H9 (cell line): ENCODE measurements around the gene OLIG3. TPM values are rescaled to one million over a fixed set of nuclear protein-coding genes. Genes with fewer than 3 reads are reported as not detected.

Experiments used
- DNase-seq: peaks from one replicate; pipeline ENCODE4 v3.0.0-alpha.2; 2017
- H2AFZ ChIP-seq: one replicate; pipeline ENCODE4 v1.6.1; 2013; ENCODE audit warnings: mild to moderate bottlenecking, low read length, control low read depth, moderate library complexity
- H2AK5ac ChIP-seq: 2 replicates; pipeline ENCODE4 v1.6.1; 2013; ENCODE audit warnings: low read length, control low read depth, mixed read lengths; ENCODE audit not compliant: insufficient read length
- H2BK120ac ChIP-seq: one replicate; pipeline ENCODE4 v1.6.1; 2013; ENCODE audit warnings: low read depth, mild to moderate bottlenecking, low read length, control low read depth, inconsistent platforms; ENCODE audit not compliant: poor library complexity, severe bottlenecking
- H2BK12ac ChIP-seq: 2 replicates; pipeline ENCODE4 v1.6.1; 2013; ENCODE audit warnings: low read length, control low read depth, mixed read lengths, low read depth; ENCODE audit not compliant: insufficient read length
- H2BK15ac ChIP-seq: 2 replicates; pipeline ENCODE4 v1.6.1; 2013; ENCODE audit warnings: low read depth, low read length, control low read depth
- H2BK20ac ChIP-seq: one replicate; pipeline ENCODE4 v1.6.1; 2013; ENCODE audit warnings: low read depth, mild to moderate bottlenecking, low read length, control low read depth, inconsistent platforms; ENCODE audit not compliant: poor library complexity, severe bottlenecking
- H2BK5ac ChIP-seq: 2 replicates; pipeline ENCODE4 v1.6.1; 2013; ENCODE audit warnings: low read length, control low read depth, mixed read lengths; ENCODE audit not compliant: insufficient read length
- H3K14ac ChIP-seq: 2 replicates; pipeline ENCODE4 v1.6.1; 2013; ENCODE audit warnings: low read length, control low read depth; ENCODE audit not compliant: insufficient read depth
- H3K18ac ChIP-seq: 2 replicates; pipeline ENCODE4 v1.6.1; 2013; ENCODE audit warnings: low read depth, mild to moderate bottlenecking, mixed read lengths, low read length, control low read depth; ENCODE audit not compliant: insufficient read length
- H3K23ac ChIP-seq: 2 replicates; pipeline ENCODE4 v1.6.1; 2013; ENCODE audit warnings: low read length, control low read depth, mixed read lengths, low read depth; ENCODE audit not compliant: insufficient read length
- H3K23me2 ChIP-seq: 2 replicates; pipeline ENCODE4 v1.6.1; 2013; ENCODE audit warnings: low read depth, mild to moderate bottlenecking, mixed read lengths, low read length, control low read depth; ENCODE audit not compliant: insufficient read length, poor library complexity, severe bottlenecking
- H3K27ac ChIP-seq: 2 replicates; pipeline ENCODE4 v1.5.1; 2013; ENCODE audit warnings: low read length, control low read depth, mixed read lengths, low read depth; ENCODE audit not compliant: insufficient read length
- H3K27me3 ChIP-seq: 2 replicates; pipeline ENCODE4 v1.6.1; 2013; ENCODE audit warnings: low read length, control low read depth, inconsistent platforms; ENCODE audit not compliant: insufficient read depth
- H3K4ac ChIP-seq: 2 replicates; pipeline ENCODE4 v1.6.1; 2013; ENCODE audit warnings: low read depth, mild to moderate bottlenecking, control low read depth, inconsistent platforms, low read length, moderate library complexity
- H3K4me1 ChIP-seq: 2 replicates; pipeline ENCODE4 v1.6.1; 2013; ENCODE audit warnings: low read length, control low read depth, inconsistent platforms; ENCODE audit not compliant: insufficient read depth
- H3K4me2 ChIP-seq: 2 replicates; pipeline ENCODE4 v1.6.1; 2013; ENCODE audit warnings: low read length, control low read depth, mixed read lengths; ENCODE audit not compliant: insufficient read length, insufficient read depth
- H3K56ac ChIP-seq: 2 replicates; pipeline ENCODE4 v1.6.1; 2013; ENCODE audit warnings: low read depth, mild to moderate bottlenecking, mixed read lengths, low read length, control low read depth; ENCODE audit not compliant: insufficient read length
- H3K79me1 ChIP-seq: 2 replicates; pipeline ENCODE4 v1.6.1; 2013; ENCODE audit warnings: low read depth, mild to moderate bottlenecking, moderate library complexity, low read length, control low read depth, inconsistent platforms; ENCODE audit not compliant: insufficient read depth, poor library complexity, severe bottlenecking
- H3K79me2 ChIP-seq: 2 replicates; pipeline ENCODE4 v1.6.1; 2013; ENCODE audit warnings: low read length, control low read depth, inconsistent platforms; ENCODE audit not compliant: insufficient read depth
- H3K9ac ChIP-seq: 2 replicates; pipeline ENCODE4 v1.6.1; 2013; ENCODE audit warnings: low read length, control low read depth, mixed read lengths; ENCODE audit not compliant: insufficient read length; ENCODE audit errors: extremely low read depth
- H3K9me3 ChIP-seq: one replicate; pipeline ENCODE4 v1.6.1; 2013; ENCODE audit warnings: low read depth, low read length, inconsistent platforms; ENCODE audit not compliant: control insufficient read depth
- H3T11ph ChIP-seq: one replicate; pipeline ENCODE4 v1.6.1; 2013; ENCODE audit warnings: mild to moderate bottlenecking, low read length, control low read depth, inconsistent platforms
- H4K20me1 ChIP-seq: one replicate; pipeline ENCODE4 v1.6.1; 2013; ENCODE audit not compliant: control insufficient read depth, insufficient read length, insufficient read depth
- H4K5ac ChIP-seq: 2 replicates; pipeline ENCODE4 v1.6.1; 2013; ENCODE audit warnings: low read depth, mild to moderate bottlenecking, mixed read lengths, low read length, control low read depth; ENCODE audit not compliant: insufficient read length
- H4K8ac ChIP-seq: replicated peaks from 2 replicates; pipeline ENCODE4 v1.6.1; 2013; ENCODE audit warnings: low read length, control low read depth, mixed read lengths, low read depth; ENCODE audit not compliant: insufficient read length
- H4K91ac ChIP-seq: 2 replicates; pipeline ENCODE4 v1.6.1; 2013; ENCODE audit warnings: low read depth, mild to moderate bottlenecking, moderate library complexity, mixed read lengths, low read length, control low read depth; ENCODE audit not compliant: insufficient read length
- H3K27ac Mint-ChIP-seq, 3 experiments: 2 replicates in 2 of 3; 3 replicates in 1 of 3; pipeline ENCODE4 v1.8.0; 2020 to 2021; ENCODE audit warnings: mixed read lengths in 3 of 3, mild to moderate bottlenecking in 1 of 3, moderate library complexity in 1 of 3
- H3K27me3 Mint-ChIP-seq: 2 replicates; pipeline ENCODE4 v1.8.0; 2021; ENCODE audit warnings: low read depth, mild to moderate bottlenecking, moderate library complexity, mixed read lengths
- H3K36me3 Mint-ChIP-seq, 3 experiments: 2 replicates in 2 of 3; 3 replicates in 1 of 3; pipeline ENCODE4 v1.8.0; 2020 to 2021; ENCODE audit warnings: low read depth in 3 of 3, mixed read lengths in 3 of 3; ENCODE audit not compliant: insufficient read depth in 1 of 3
- H3K4me1 Mint-ChIP-seq, 2 experiments: 2 replicates each; pipeline ENCODE4 v1.8.0; 2020; ENCODE audit warnings: mixed read lengths in 2 of 2
- H3K4me3 Mint-ChIP-seq, 2 experiments: 2 replicates in 1 of 2; 3 replicates in 1 of 2; pipeline ENCODE4 v1.8.0; 2020 to 2021; ENCODE audit warnings: mild to moderate bottlenecking in 2 of 2, mixed read lengths in 2 of 2, moderate library complexity in 1 of 2
- H3K9me3 Mint-ChIP-seq, 2 experiments: 2 replicates in 1 of 2; 3 replicates in 1 of 2; pipeline ENCODE4 v1.8.0; 2020; ENCODE audit warnings: mild to moderate bottlenecking in 2 of 2, mixed read lengths in 2 of 2, moderate library complexity in 1 of 2
- WGBS: extraction: QIAGEN DNeasy Blood & Tissue Kit; methylation state at CpG from one replicate; pipeline ENCODE4 v1.1.7; 2013; ENCODE audit warnings: missing lambda C conversion rate, low lambda C conversion rate, mixed read lengths; ENCODE audit not compliant: insufficient read length; ENCODE audit errors: extremely low coverage; 5-methylcytosine and 5-hydroxymethylcytosine counted together
- total RNA-seq: library from RNA; stranded (reverse); gene quantifications from 2 replicates; pipeline ENCODE4 v1.2.1, GENCODE V29; 2021
- TF ChIP-seq, protein P1 (sequence below): fragments of 200-600 bp; sonication (generic); conservative IDR thresholded peaks from 3 replicates; pipeline ENCODE4 v1.8.0; 2021; ENCODE audit warnings: antibody characterized with exemption, mild to moderate bottlenecking

Gene OLIG3
- total RNA-seq, 1 experiment from 2014 or later: 0.22 TPM

DNA sequence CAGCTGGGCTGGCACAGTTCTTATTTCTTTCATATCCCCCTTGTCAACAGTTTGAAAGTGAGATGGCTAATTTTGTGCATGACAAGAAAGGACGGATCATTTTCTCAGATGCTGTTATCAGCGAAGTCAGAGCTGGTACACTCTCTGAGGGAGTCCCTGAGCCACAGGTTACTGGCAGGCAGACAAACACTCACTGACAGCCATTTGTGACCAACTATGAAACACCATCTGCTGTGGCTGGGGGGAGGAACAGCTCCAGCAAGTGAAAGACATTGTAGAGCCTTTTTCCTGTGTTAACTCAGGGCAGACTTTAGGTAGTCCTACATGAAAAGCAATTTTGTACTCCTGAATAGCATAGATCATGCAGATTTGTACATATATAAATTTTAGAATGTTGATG, 22.2 kb downstream of the OLIG3 start:
- Histone ChIP-seq H3K79me2 (no peaks in the 10 kb centered on the region), H4K20me1 (no peaks in the 10 kb centered on the region), H4K8ac (no peak overlapping the region), H3K9me3 (no peaks in the 10 kb centered on the region), H2BK12ac (no peak overlapping the region), H3K56ac (no peak overlapping the region), H3K23ac (no peak overlapping the region), H3K23me2 (no peaks in the 10 kb centered on the region), H3K27me3 (no peaks in the 10 kb centered on the region), H3K4ac (no peak overlapping the region), H2BK5ac (no peak overlapping the region), H3K27ac (no peak overlapping the region), H3K14ac (no peak overlapping the region), H3K9ac (no peak overlapping the region), H3K79me1 (no peaks in the 10 kb centered on the region), H2AK5ac (no peak overlapping the region), H3K18ac (no peak overlapping the region), H3K4me2 (no peak overlapping the region), H3K4me1 (no peaks in the 10 kb centered on the region), H2BK15ac (no peak overlapping the region), H2BK20ac (no peak overlapping the region), H4K5ac (no peak overlapping the region), H4K91ac (no peak overlapping the region), H2AFZ (no peak overlapping the region), H2BK120ac (no peak overlapping the region), H3T11ph (no peak overlapping the region)
- peaks cover 34 to 38% of the 10 kb centered on the region in 2 experiments for H3K4me1 Mint-ChIP-seq
- no CpG with 5 or more reads among the region's 2 CpGs for WGBS
- H3K27ac Mint-ChIP-seq: no peak overlapping the region
- TF ChIP-seq, protein P1, sequence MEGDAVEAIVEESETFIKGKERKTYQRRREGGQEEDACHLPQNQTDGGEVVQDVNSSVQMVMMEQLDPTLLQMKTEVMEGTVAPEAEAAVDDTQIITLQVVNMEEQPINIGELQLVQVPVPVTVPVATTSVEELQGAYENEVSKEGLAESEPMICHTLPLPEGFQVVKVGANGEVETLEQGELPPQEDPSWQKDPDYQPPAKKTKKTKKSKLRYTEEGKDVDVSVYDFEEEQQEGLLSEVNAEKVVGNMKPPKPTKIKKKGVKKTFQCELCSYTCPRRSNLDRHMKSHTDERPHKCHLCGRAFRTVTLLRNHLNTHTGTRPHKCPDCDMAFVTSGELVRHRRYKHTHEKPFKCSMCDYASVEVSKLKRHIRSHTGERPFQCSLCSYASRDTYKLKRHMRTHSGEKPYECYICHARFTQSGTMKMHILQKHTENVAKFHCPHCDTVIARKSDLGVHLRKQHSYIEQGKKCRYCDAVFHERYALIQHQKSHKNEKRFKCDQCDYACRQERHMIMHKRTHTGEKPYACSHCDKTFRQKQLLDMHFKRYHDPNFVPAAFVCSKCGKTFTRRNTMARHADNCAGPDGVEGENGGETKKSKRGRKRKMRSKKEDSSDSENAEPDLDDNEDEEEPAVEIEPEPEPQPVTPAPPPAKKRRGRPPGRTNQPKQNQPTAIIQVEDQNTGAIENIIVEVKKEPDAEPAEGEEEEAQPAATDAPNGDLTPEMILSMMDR: no peak
- no peak overlapping the region for H3K4me3 Mint-ChIP-seq
- H3K36me3 Mint-ChIP-seq: no peaks in the 10 kb centered on the region; a peak in 1 of 7 replicates
- DNase-seq: no peak
- no peaks in the 10 kb centered on the region; a peak in 1 of 5 replicates for H3K9me3 Mint-ChIP-seq
- peaks cover 7% of the 10 kb centered on the region; the same call in 1 of the 2 replicates for H3K27me3 Mint-ChIP-seq
